ENCODE measurements around the gene CFAP43. TPM values are rescaled to one million over a fixed set of nuclear protein-coding genes. Genes with fewer than 3 reads are reported as not detected.

Gene CFAP43
- total and polyA plus RNA-seq, 9 of the 15 experiments (the other 6 are each of a cell fraction or from before 2014, with no cell fraction given) = 0.07 to 0.86 (median 0.11) TPM; not detected in 1

GRCh38 chr10:104254493-104255310, 22.5 kb upstream of the CFAP43 start, which contains the start of gene GSTO1 (continued):
- TF ChIP-seq ETV5 (CRISPR knock-in tag; IDR thresholded peaks at IDR 0.05; ENCODE audit: low read depth) (peak; percentile 49; the same call in 1 of the 2 replicates), RBBP5 (IDR thresholded peaks at IDR 0.05; ENCODE audit: borderline replicate concordance, insufficient read depth, low read length, poor library complexity, severe bottlenecking) (peak; percentile 44), RHOXF2B (CRISPR knock-in tag; conservative IDR thresholded peaks at IDR 0.05) (no peak), ZBTB49 (CRISPR knock-in tag; IDR thresholded peaks at IDR 0.05; ENCODE audit: borderline replicate concordance) (no peak), NUFIP1 (IDR thresholded peaks at IDR 0.05; ENCODE audit: partially characterized antibody) (no peak), RBFOX2 (IDR thresholded peaks at IDR 0.05; ENCODE audit: low read depth, low read length) (peak; percentile 92), GTF2E2 (tag; IDR thresholded peaks at IDR 0.05) (no peak), MBD2 (IDR thresholded peaks at IDR 0.05; ENCODE audit: borderline replicate concordance, low read depth) (no peak; the same call in 1 of the 2 replicates), GABPB1 (CRISPR knock-in tag; IDR thresholded peaks at IDR 0.05) (peak; percentile 64; the same call in 1 of the 2 replicates), ETV1 (tag; conservative IDR thresholded peaks at IDR 0.05; ENCODE audit: low read depth) (0 out of 2 replicates have a peak, but pooled peaks have one; percentile 38), BCLAF1 (IDR thresholded peaks at IDR 0.05; ENCODE audit: borderline replicate concordance in 1 of 2, control insufficient read depth in 1 of 2, low read depth in 2 of 2, low read length in 1 of 2) (no peak), C11orf30 (IDR thresholded peaks at IDR 0.05; ENCODE audit: low read depth) (peak; percentile 41; the same call in 1 of the 2 replicates), ZNF24 (IDR thresholded peaks at IDR 0.05) (no peak), PCBP1 (IDR thresholded peaks at IDR 0.05; ENCODE audit: low read depth, low read length, poor library complexity, severe bottlenecking) (peak; percentile 18), SPI1 (IDR thresholded peaks at IDR 0.05; ENCODE audit: borderline replicate concordance, low read depth, low read length) (peak; percentile 47; the same call in 1 of the 2 replicates), RBM15 (IDR thresholded peaks at IDR 0.05; ENCODE audit: insufficient read depth, low read length) (no peak), MLLT1 (IDR thresholded peaks at IDR 0.05) (no peak), MNT (conservative IDR thresholded peaks at IDR 0.05) (peak; percentile 16 to 60; a peak in 3 of 4 replicates)
